PC-9 (cell line): ENCODE measurements around the gene MYO18A. TPM values are rescaled to one million over a fixed set of nuclear protein-coding genes. Genes with fewer than 3 reads are reported as not detected.

Experiments used
- BruUV-seq: library from RNA; stranded (reverse); fragments of 400-500 nt; replicated peaks from 2 replicates; lab custom pipeline; 2021; lab: Mats Ljungman, UMichigan
- CTCF ChIA-PET: fragments of 300-600 bp; sonication (Branson Sonifier 250); formaldehyde crosslinking; loops from one replicate; lab custom pipeline; 2022; ENCODE audit warnings: antibody characterized with exemption; lab: Charles Lee
- POLR2A ChIA-PET: fragments of 300-600 bp; sonication (Branson Sonifier 250); formaldehyde crosslinking; loops from one replicate; lab custom pipeline; 2022; ENCODE audit warnings: antibody characterized with exemption; ENCODE audit not compliant: unreplicated experiment; lab: Charles Lee
- DNase-seq, 2 experiments: peaks; one replicate each; pipeline versions ENCODE4 v3.0.0 to v3.0.0-alpha.2; 2015 to 2022; ENCODE audit warnings: mixed read lengths in 1 of 2
- H2AFZ ChIP-seq: fragments of 200-600 bp; sonication (generic); 2 replicates; pipeline ENCODE4 v1.8.1; 2017; ENCODE audit warnings: antibody characterized with exemption
- H3F3A ChIP-seq: fragments of 200-600 bp; sonication (generic); 2 replicates; pipeline ENCODE4 v1.8.1; 2017; ENCODE audit warnings: antibody characterized with exemption, mild to moderate bottlenecking, low read depth; ENCODE audit not compliant: insufficient read depth
- H3K27ac ChIP-seq: fragments of 200-600 bp; sonication (generic); 2 replicates; pipeline ENCODE4 v1.6.1; 2016; ENCODE audit warnings: mixed run types
- H3K27me3 ChIP-seq: fragments of 200-600 bp; sonication (generic); 2 replicates; pipeline ENCODE4 v1.6.1; 2016; ENCODE audit warnings: low read depth, mixed run types; ENCODE audit not compliant: insufficient read depth
- H3K36me3 ChIP-seq: fragments of 200-600 bp; sonication (generic); 2 replicates; pipeline ENCODE4 v1.6.1; 2016; ENCODE audit warnings: low read depth, mixed run types
- H3K4me1 ChIP-seq: fragments of 200-600 bp; sonication (generic); replicated peaks from 2 replicates; pipeline ENCODE4 v1.6.1; 2016; ENCODE audit warnings: mixed run types; ENCODE audit not compliant: insufficient read depth
- H3K4me2 ChIP-seq: fragments of 200-600 bp; sonication (generic); 2 replicates; pipeline ENCODE4 v1.6.1; 2017; ENCODE audit warnings: mixed run types
- H3K4me3 ChIP-seq: fragments of 200-600 bp; sonication (generic); 2 replicates; pipeline ENCODE4 v1.6.1; 2016; ENCODE audit warnings: mixed run types
- H3K79me2 ChIP-seq: fragments of 200-600 bp; sonication (generic); 2 replicates; pipeline ENCODE4 v1.6.1; 2017; ENCODE audit warnings: low read depth, mixed run types
- H3K9me2 ChIP-seq: fragments of 200-600 bp; sonication (generic); 2 replicates; pipeline ENCODE4 v1.8.1; 2017; ENCODE audit warnings: mild to moderate bottlenecking; ENCODE audit not compliant: insufficient read depth
- H3K9me3 ChIP-seq: fragments of 200-600 bp; sonication (generic); 2 replicates; pipeline ENCODE4 v1.8.1; 2016; ENCODE audit warnings: low read depth; ENCODE audit not compliant: insufficient read depth
- H4K20me1 ChIP-seq: fragments of 200-600 bp; sonication (generic); 2 replicates; pipeline ENCODE4 v1.8.1; 2017; ENCODE audit not compliant: insufficient read depth
- CTCF ChIP-seq: fragments of 200-600 bp; sonication (generic); conservative IDR thresholded peaks from 2 replicates; pipeline ENCODE4 v1.6.1; 2017; ENCODE audit warnings: mixed run types, antibody characterized with exemption, mild to moderate bottlenecking, moderate library complexity
- EZH2 ChIP-seq: fragments of 200-600 bp; sonication (generic); IDR thresholded peaks from 2 replicates; pipeline ENCODE4 v1.8.0; 2017; ENCODE audit warnings: antibody characterized with exemption, low read depth
- intact Hi-C: fragments of 100-400 bp; cut with micrococcal nuclease; formaldehyde crosslinking; loops from one replicate; pipeline ENCODE4 v1.10.0; 2022; ENCODE audit not compliant: unreplicated experiment
- total RNA-seq: library from RNA; stranded (reverse); gene quantifications from 2 replicates; pipeline ENCODE4 v1.2.3, GENCODE V29; 2021

Gene MYO18A
- total RNA-seq, 1 experiment from 2014 or later: 150 TPM

GRCh38 chr17:29215717-29216116 is 35.5 kb upstream of the MYO18A start:
- no peak overlapping the region for H3K4me2 ChIP-seq
- H3K9me2 ChIP-seq: no peaks in the 10 kb centered on the region
- H3K4me1 ChIP-seq: peaks cover 13% of the 10 kb centered on the region
- H3F3A ChIP-seq: peaks cover 11% of the 10 kb centered on the region; the same call in 1 of the 2 replicates
- POLR2A ChIA-PET: no interaction called here
- no peaks in the 10 kb centered on the region for H3K36me3 ChIP-seq
- H4K20me1 ChIP-seq: no peaks in the 10 kb centered on the region
- H2AFZ ChIP-seq: no peak overlapping the region
- no peak for DNase-seq
- BruUV-seq: no TSS peak
- no peak overlapping the region for H3K4me3 ChIP-seq
- intact Hi-C loops: loop anchor here (5.0 kb wide), 1 partner anchor 77 kb away; the partner anchor contains the start of gene NUFIP2
- no peaks in the 10 kb centered on the region for H3K79me2 ChIP-seq
- CTCF ChIA-PET: interaction anchor here (0.5 kb wide), 1 partner anchor 12 kb away, joined by 4 read pairs; no protein-coding TSS in a partner anchor
- no peak for TF ChIP-seq CTCF
- no peak for TF ChIP-seq EZH2
- H3K27me3 ChIP-seq: no peaks in the 10 kb centered on the region
- no peak overlapping the region for H3K27ac ChIP-seq
- H3K9me3 ChIP-seq: no peaks in the 10 kb centered on the region

- Histone ChIP-seq H3K9me3 (no peaks in the 10 kb centered on the region), H3K27ac (no peak overlapping the region), H3K4me2 (no peak overlapping the region), H3K4me3 (no peak overlapping the region), H3K4me1 (peaks cover 13% of the 10 kb centered on the region), H3F3A (peaks cover 11% of the 10 kb centered on the region; the same call in 1 of the 2 replicates), H3K9me2 (no peaks in the 10 kb centered on the region), H3K79me2 (no peaks in the 10 kb centered on the region), H4K20me1 (no peaks in the 10 kb centered on the region), H2AFZ (no peak overlapping the region), H3K27me3 (no peaks in the 10 kb centered on the region), H3K36me3 (no peaks in the 10 kb centered on the region)
- BruUV-seq: no TSS peak
- DNase-seq: no peak
- CTCF ChIA-PET: interaction anchor here (0.6 kb wide), 1 partner anchor 1609 kb away, joined by 27 read pairs; the partner anchor contains the start of gene CRLF3
- no peak for TF ChIP-seq CTCF
- TF ChIP-seq EZH2: no peak
- POLR2A ChIA-PET: no interaction called here
- intact Hi-C loops: loop anchor here (5.0 kb wide), 1 partner anchor 77 kb away; the partner anchor contains the start of gene NUFIP2
Observed at GRCh38 chr17:29215174-29215573, 35.0 kb upstream of the MYO18A start.

GRCh38 chr17:29214215-29215146 is 34.3 kb upstream of the MYO18A start:
- no peaks in the 10 kb centered on the region for H4K20me1 ChIP-seq
- H3F3A ChIP-seq: peaks cover 5% of the 10 kb centered on the region; the same call in 1 of the 2 replicates
- H3K4me1 ChIP-seq: peaks cover 9% of the 10 kb centered on the region
- H2AFZ ChIP-seq: no peak overlapping the region
- DNase-seq: no peak
- TF ChIP-seq CTCF (no peak), EZH2 (no peak)
- no peaks in the 10 kb centered on the region for H3K27me3 ChIP-seq
- BruUV-seq: no TSS peak
- H3K79me2 ChIP-seq: no peaks in the 10 kb centered on the region
- H3K4me3 ChIP-seq: no peak overlapping the region
- ChIA-PET CTCF (interaction anchor here (0.6 kb wide), 1 partner anchor 1610 kb away, joined by 27 read pairs; the partner anchor contains the start of gene CRLF3), POLR2A (no interaction called here)
- intact Hi-C loops: loop anchor here (5.0 kb wide), 1 partner anchor 78 kb away; the partner anchor contains the start of gene NUFIP2
- no peaks in the 10 kb centered on the region for H3K9me2 ChIP-seq
- H3K36me3 ChIP-seq: no peaks in the 10 kb centered on the region
- no peak overlapping the region for H3K27ac ChIP-seq
- no peaks in the 10 kb centered on the region for H3K9me3 ChIP-seq
- H3K4me2 ChIP-seq: no peak overlapping the region
